PFSK-1 (cell line): ENCODE results near the gene LCP2.

Experiments
- POLR2AphosphoS5 ChIP-seq: IDR thresholded peaks from 2 replicates; pipeline ENCODE4 v1.6.1; 2012; ENCODE audit warnings: low read depth, mild to moderate bottlenecking, control low read depth, low read length, moderate library complexity
- TAF1 ChIP-seq: IDR thresholded peaks from 2 replicates; pipeline ENCODE4 v1.6.1; 2012; ENCODE audit warnings: low read length, control low read depth, borderline replicate concordance; ENCODE audit not compliant: insufficient read depth

GRCh38 chr5:170301149-170301548, 3.6 kb upstream of the LCP2 start:
- TF ChIP-seq POLR2AphosphoS5, result no peak
- TF ChIP-seq TAF1, result no peak
